Heart left ventricle (tissue), 13 donors: Measurements from ENCODE around the gene ASTN2.

ENCODE experiments used
- CTCF ChIP-seq, 12 donors: fragments of 200-600 bp; sonication (generic) in 4 of 12; IDR thresholded peaks; one replicate each; pipeline versions ENCODE4 v1.5.0 to v1.8.0; 2018 to 2022; ENCODE audit warnings: antibody characterized with exemption in 12 of 12, mild to moderate bottlenecking in 5 of 12
- POLR2A ChIP-seq, 2 donors: fragments of 450-650 bp; IDR thresholded peaks; one replicate each; pipeline ENCODE4 v1.6.1; 2017; ENCODE audit warnings: antibody characterized with exemption in 2 of 2, mild to moderate bottlenecking in 2 of 2, moderate library complexity in 2 of 2
- donor health status: ischemic (EF 13 %, LVEDD 7.1; RV severe dilation, severe dysfunction).
- donor health status: DM: no; HTN: yes; CAD: no.
- donor health status: DM: no; HTN: no; CAD: no.
- donor health status: ischemic (EF 25% LVEDD 6.9; RV normal size, moderate dysfunction).
- donor health status: ischemic (EF 25% LVEDD 5.7; RV mildly dilated, moderate dysfunction).
- donor health status: ischemic (EF 35%, LVEDD 5.7; RV mildly dilated, moderate dysfunction).
- donor health status: nonischemic (EF 11% LVEDD 7.7; RV severe dilation, severe dysfunction).
- donor health status: DM: yes; HTN: yes; CAD: no.
- donor health status: PGD.
- donor health status: ischemic (EF 29% LVEDD 5.4; RV normal size, mild dysfunction).
- donor health status: nonischemic (EF 23%, LVEDD 6.1; RV moderate dilation, normal function).

- TF ChIP-seq CTCF (IDR thresholded peaks at IDR 0.05) (no peak), POLR2A (IDR thresholded peaks at IDR 0.05) (no peak)
Measured at GRCh38 chr9:116389541-116390302, 1025.1 kb downstream of the ASTN2 start.
